ENCODE data around the gene ARHGAP31.
"Not testable (repeated sequence)": the region's sequence is repeated elsewhere in the genome, so short reads cannot be mapped to it uniquely, and the experiment has no call there.

ARHGAP31 gene

DNA sequence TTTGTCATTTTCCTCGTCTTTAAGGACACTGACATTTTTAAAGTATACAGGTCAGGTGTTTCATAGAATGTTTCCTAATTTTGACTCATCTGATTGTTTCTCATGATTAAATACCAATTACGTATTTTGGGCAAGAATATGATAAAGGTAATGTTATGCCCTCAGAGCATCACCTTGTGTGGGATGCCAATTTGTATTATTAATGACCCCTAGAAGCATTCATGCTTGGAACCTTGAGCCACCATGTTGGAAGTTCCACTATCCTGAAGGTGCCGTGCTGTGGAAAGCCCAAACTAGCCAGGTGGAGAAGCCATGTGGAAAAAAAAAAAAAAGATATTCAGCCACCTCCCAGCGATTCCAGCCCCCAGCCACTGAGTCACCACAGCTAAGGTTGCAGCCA lies 34.4 kb upstream of the ARHGAP31 start:
- TF ChIP-seq CTCF (conservative IDR thresholded peaks at IDR 0.05; ENCODE audit: low read length), result no peak
- no peak overlapping the region for H3K4me3 ChIP-seq (ENCODE audit: low read length)
- no peak for DNase-seq (ENCODE audit: low read depth)

DNA sequence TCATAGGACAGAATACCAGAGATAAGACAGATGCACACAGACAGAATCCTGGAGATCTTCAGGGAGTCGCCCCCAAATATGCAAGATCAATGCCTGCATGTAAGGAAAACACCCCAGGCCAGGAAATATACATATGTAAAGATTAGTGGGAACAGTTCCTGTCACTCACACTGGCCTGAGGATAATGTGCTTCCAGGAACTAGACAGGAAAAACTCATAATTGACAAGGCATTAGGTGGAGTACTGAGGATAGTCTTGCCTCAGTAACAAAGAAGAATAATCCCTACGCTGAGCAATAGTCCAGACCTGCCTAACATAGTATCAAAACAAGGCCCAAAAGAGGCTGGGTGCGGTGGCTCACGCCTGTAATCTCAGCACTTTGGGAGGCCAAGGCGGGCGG lies 33.1 kb upstream of the ARHGAP31 start:
- H3K4me3 ChIP-seq (ENCODE audit: low read length), result no peak overlapping the region
- no peak for DNase-seq (ENCODE audit: low read depth)
- no peak for TF ChIP-seq CTCF (conservative IDR thresholded peaks at IDR 0.05; ENCODE audit: low read length)

- DNase-seq (ENCODE audit: low read depth); H3K4me3 ChIP-seq (ENCODE audit: low read length): not testable (repeated sequence)
These were observed 24.0 kb upstream of the ARHGAP31 start for GRCh38 chr3:119270212-119270611.

DNA sequence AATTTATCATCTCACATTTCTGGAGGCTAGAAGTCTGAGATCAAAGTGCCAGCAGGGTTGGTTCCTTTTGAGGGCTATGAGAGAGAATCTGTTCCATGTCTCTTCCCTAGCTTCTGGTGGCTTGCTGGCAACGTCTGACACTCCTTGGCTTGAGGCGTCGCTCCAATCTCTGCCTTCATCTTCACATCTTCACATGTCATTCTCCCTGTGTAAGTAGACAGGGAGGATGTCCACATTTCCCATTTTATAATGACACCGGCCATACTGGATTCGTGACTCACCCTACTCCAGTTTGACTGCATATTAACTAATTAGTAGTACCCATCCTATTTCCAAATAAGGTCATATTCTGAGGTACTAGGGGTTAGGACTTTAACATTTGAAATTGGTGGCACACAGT lies 17.5 kb upstream of the ARHGAP31 start:
- DNase-seq (ENCODE audit: low read depth), result no peak
- no peak for TF ChIP-seq CTCF (conservative IDR thresholded peaks at IDR 0.05; ENCODE audit: low read length)
- H3K4me3 ChIP-seq (ENCODE audit: low read length), result no peak overlapping the region

DNA sequence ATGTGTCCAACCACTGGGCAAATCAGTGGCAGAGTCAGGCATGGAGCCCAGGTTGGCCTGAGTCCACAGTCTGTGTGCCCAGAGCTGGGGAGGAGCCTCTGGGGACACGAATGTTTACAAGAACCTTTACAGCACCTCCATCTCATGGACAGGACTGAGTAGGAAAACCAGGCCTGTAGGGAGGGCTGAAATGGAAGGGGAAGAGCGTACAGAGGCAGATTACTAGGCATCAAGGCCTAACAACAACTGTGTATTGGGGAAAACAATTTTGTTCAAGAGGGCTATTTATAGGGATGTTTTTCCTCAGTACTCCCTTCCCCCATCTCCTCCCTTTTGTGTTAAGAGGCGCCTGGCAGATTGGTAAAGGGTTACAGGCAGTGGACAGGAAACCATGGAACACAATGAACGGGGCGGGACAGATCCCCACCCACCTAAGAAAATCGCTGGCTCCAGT lies 15.1 kb upstream of the ARHGAP31 start:
- TF ChIP-seq CTCF (conservative IDR thresholded peaks at IDR 0.05; ENCODE audit: low read length), result no peak
- no peak overlapping the region for H3K4me3 ChIP-seq (ENCODE audit: low read length)
- no peak for DNase-seq (ENCODE audit: low read depth)

- DNase-seq (ENCODE audit: low read depth), result no peak
- H3K4me3 ChIP-seq (ENCODE audit: low read length), result no peak overlapping the region
- no peak for TF ChIP-seq CTCF (conservative IDR thresholded peaks at IDR 0.05; ENCODE audit: low read length)
These were observed 14.5 kb upstream of the ARHGAP31 start for GRCh38 chr3:119279584-119280243.

DNA sequence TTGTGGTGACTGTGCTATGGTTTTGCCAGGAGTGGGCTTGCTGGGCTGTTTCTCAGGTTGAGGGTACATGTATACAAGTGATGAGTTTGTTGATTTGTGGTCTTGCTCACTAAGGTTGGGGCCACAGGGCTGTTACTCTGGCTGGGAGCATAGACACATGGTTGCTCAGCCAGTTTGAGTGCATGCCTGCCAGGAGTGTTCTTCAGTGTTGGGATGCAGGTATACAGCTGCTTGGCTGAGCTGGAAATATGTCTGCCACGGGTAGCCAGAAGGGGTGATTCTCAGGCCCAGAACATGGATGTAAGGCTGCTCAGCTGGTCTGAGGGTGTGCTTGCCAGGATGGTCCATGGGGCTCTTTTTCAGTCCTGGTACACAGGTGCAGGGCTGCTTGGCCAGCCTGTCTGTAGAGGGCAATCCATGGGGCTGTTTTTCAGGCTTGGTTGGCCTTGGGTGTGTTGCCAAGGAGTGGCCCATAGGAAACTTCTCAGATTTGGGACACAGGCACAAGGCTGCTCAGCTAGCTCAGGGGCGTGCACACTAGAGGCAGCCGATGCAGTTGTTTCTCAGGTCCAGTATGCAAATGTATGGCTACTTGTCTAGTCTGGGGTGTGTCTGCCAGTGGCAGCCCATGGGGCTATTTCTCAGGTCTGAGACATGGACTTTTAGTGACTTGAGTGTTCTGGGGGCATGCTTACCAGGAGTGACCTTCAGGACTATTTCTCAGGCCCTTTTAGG lies 5.3 kb upstream of the ARHGAP31 start:
- H3K4me3 ChIP-seq (ENCODE audit: low read length), result no peak overlapping the region
- TF ChIP-seq CTCF (conservative IDR thresholded peaks at IDR 0.05; ENCODE audit: low read length), result no peak
- no peak for DNase-seq (ENCODE audit: low read depth)

Measured in AG10803 (cell line).